GM12878 (cell line): ENCODE results near the gene FGF12.

Source experiments
- CHD1 ChIP-seq: IDR thresholded peaks from 2 replicates; pipeline ENCODE4 v1.6.1; 2012; ENCODE audit warnings: low read depth, low read length, improper control_type of control experiment
- CTCF ChIP-seq, 3 experiments: IDR thresholded peaks in 2 of 3; conservative IDR thresholded peaks in 1 of 3; 2 replicates each; pipeline ENCODE4 v1.5.1; 2011; ENCODE audit warnings: low read depth in 3 of 3, low read length in 3 of 3, mild to moderate bottlenecking in 3 of 3, control low read depth in 2 of 3, moderate library complexity in 2 of 3, inconsistent platforms in 1 of 3, mixed read lengths in 1 of 3; ENCODE audit not compliant: control insufficient read depth in 2 of 3, insufficient read depth in 1 of 3; ENCODE audit errors: extremely low read depth in 1 of 3
- EP300 ChIP-seq, 2 experiments: fragments of 150-350 bp in 1 of 2; IDR thresholded peaks; 2 replicates each; pipeline ENCODE4 v1.6.1; 2011 to 2012; ENCODE audit warnings: low read depth in 2 of 2, low read length in 2 of 2, borderline replicate concordance in 1 of 2, improper control_type of control experiment in 1 of 2, inconsistent platforms in 1 of 2; ENCODE audit not compliant: control insufficient read depth in 1 of 2
- JUNB ChIP-seq: IDR thresholded peaks from 2 replicates; pipeline ENCODE4 v1.6.1; 2016; ENCODE audit warnings: antibody characterized with exemption, mild to moderate bottlenecking
- MAX ChIP-seq: IDR thresholded peaks from 2 replicates; pipeline ENCODE4 v1.6.1; 2012; ENCODE audit warnings: low read depth, low read length, improper control_type of control experiment
- MXI1 ChIP-seq: fragments of 150-350 bp; IDR thresholded peaks from 2 replicates; pipeline ENCODE4 v1.6.1; 2011; ENCODE audit warnings: low read depth, mild to moderate bottlenecking, inconsistent platforms, low read length, improper control_type of control experiment
- POLR2A ChIP-seq: IDR thresholded peaks from 2 replicates; pipeline ENCODE4 v1.6.1; 2011; ENCODE audit warnings: low read depth, mild to moderate bottlenecking, low read length
- POLR2AphosphoS5 ChIP-seq: IDR thresholded peaks from 2 replicates; pipeline ENCODE4 v1.6.1; 2011; ENCODE audit warnings: mild to moderate bottlenecking, low read length, inconsistent platforms
- SKIL ChIP-seq: fragments of 450-650 bp; IDR thresholded peaks from 2 replicates; pipeline ENCODE4 v1.6.1; 2017; ENCODE audit warnings: mild to moderate bottlenecking, low read depth, inconsistent platforms; ENCODE audit not compliant: poor library complexity, severe bottlenecking
- SRF ChIP-seq, 2 experiments: IDR thresholded peaks; 2 replicates each; pipeline ENCODE4 v1.6.1; 2011; ENCODE audit warnings: low read depth in 2 of 2, low read length in 2 of 2, mild to moderate bottlenecking in 1 of 2, moderate library complexity in 1 of 2
- ZBTB4 ChIP-seq: fragments of 450-650 bp; formaldehyde crosslinking; IDR thresholded peaks from 2 replicates; pipeline ENCODE4 v1.4.0; 2022; ENCODE audit warnings: mild to moderate bottlenecking, moderate library complexity
- TF ChIP-seq, protein P1 (sequence below): fragments of 150-350 bp; IDR thresholded peaks from 2 replicates; pipeline ENCODE4 v1.6.1; 2016; ENCODE audit warnings: low read depth, low read length

- TF ChIP-seq MXI1 = no peak
- TF ChIP-seq SRF (IDR thresholded peaks at IDR 0.05; ENCODE audit: low read depth in 2 of 2, low read length in 2 of 2) = no peak
- no peak for TF ChIP-seq MAX
- no peak for TF ChIP-seq POLR2A
- no peak for TF ChIP-seq CHD1
- TF ChIP-seq ZBTB4 (CRISPR knock-in tag) = no peak
- no peak for TF ChIP-seq SKIL
- TF ChIP-seq POLR2AphosphoS5 = no peak
- no peak for TF ChIP-seq CTCF (IDR thresholded peaks at IDR 0.05 in 2 of 3, conservative IDR thresholded peaks at IDR 0.05 in 1 of 3; ENCODE audit: control insufficient read depth in 2 of 3, extremely low read depth in 1 of 3, insufficient read depth in 1 of 3, low read depth in 3 of 3, low read length in 3 of 3)
- TF ChIP-seq, protein P1, sequence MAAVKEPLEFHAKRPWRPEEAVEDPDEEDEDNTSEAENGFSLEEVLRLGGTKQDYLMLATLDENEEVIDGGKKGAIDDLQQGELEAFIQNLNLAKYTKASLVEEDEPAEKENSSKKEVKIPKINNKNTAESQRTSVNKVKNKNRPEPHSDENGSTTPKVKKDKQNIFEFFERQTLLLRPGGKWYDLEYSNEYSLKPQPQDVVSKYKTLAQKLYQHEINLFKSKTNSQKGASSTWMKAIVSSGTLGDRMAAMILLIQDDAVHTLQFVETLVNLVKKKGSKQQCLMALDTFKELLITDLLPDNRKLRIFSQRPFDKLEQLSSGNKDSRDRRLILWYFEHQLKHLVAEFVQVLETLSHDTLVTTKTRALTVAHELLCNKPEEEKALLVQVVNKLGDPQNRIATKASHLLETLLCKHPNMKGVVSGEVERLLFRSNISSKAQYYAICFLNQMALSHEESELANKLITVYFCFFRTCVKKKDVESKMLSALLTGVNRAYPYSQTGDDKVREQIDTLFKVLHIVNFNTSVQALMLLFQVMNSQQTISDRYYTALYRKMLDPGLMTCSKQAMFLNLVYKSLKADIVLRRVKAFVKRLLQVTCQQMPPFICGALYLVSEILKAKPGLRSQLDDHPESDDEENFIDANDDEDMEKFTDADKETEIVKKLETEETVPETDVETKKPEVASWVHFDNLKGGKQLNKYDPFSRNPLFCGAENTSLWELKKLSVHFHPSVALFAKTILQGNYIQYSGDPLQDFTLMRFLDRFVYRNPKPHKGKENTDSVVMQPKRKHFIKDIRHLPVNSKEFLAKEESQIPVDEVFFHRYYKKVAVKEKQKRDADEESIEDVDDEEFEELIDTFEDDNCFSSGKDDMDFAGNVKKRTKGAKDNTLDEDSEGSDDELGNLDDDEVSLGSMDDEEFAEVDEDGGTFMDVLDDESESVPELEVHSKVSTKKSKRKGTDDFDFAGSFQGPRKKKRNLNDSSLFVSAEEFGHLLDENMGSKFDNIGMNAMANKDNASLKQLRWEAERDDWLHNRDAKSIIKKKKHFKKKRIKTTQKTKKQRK = no peak
- no peak for TF ChIP-seq JUNB
- TF ChIP-seq EP300 (IDR thresholded peaks at IDR 0.05; ENCODE audit: borderline replicate concordance in 1 of 2, control insufficient read depth in 1 of 2, low read depth in 2 of 2, low read length in 2 of 2) = no peak
Measured at GRCh38 chr3:192494174-192494573, 233.2 kb downstream of the FGF12 start.
